RCC 7860 (cell line): Measurements from ENCODE around the gene MYO7A.

Experiments used
- DNase-seq: peaks from one replicate; pipeline ENCODE4 v3.0.0-alpha.2; 2015; ENCODE audit warnings: low spot score
- FAIRE-seq: peaks from 2 replicates; lab custom pipeline; 2012; peaks lifted over from hg19 to GRCh38; lab: Jason Lieb, UNC

Gene MYO7A

DNA sequence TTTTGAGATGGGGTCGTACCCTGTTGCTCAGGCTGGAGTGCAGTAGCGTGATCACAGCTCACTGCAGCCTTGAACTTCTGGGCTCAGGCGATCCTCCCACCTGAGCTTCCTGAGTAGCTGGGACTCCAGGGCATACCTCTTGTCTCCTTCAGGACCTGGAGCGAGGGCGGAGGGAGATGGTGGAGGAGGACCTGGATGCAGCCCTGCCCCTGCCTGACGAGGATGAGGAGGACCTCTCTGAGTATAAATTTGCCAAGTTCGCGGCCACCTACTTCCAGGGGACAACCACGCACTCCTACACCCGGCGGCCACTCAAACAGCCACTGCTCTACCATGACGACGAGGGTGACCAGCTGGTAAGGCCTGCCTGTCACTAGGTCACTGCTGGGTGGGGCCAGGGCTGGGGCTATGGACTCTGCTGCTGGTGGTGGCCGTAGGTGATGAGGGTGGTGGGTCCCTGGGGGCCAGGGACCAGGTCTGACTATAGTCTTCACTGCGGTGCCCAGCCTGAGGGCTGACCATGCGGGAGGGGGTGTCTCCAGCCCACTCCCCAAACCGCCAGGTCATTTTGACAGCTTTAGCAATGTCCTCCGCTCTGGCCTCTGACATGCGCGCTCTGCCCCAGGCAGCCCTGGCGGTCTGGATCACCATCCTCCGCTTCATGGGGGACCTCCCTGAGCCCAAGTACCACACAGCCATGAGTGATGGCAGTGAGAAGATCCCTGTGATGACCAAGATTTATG is 53.9 kb downstream of the MYO7A start:
- DNase-seq = no peak
- FAIRE-seq = no peak

DNA sequence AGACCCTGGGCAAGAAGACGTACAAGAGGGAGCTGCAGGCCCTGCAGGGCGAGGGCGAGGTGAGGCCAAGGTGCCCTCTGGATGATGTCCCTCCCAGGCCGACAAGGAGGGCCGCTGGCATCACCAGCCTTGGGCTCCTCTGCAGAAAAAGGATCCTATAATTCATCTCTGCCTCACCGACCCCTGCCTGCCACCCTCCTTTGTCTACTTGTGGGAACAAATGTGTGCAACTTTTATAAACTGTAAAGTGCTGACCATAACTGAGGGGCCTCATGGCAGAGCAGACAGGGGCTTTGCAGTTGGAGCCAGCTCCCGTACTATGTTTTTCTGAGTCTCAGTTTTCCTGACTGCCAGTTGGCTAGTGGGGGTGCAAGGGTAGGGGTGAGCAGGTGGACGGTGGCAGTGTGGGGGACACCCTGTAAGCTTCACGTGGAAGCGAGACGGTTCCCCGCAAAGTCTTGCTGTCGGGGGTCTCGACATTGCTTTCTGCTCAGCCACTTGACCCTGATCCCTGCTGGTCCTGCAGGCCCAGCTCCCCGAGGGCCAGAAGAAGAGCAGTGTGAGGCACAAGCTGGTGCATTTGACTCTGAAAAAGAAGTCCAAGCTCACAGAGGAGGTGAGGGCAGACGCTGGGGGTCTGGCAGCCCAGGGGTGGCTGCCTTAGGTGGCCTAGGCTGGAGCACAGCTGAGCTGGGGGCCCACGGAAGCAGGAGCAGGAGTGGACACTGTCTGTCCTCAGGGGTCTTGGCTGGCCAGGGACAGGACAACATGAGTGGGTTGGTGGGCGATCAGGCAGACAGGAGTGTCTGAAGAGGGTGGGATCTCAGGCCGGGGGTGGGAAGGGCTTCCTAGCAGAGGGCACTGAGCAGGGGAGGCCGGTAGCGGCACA is 54.7 kb downstream of the MYO7A start:
- DNase-seq (no peak), FAIRE-seq (no peak)

DNA sequence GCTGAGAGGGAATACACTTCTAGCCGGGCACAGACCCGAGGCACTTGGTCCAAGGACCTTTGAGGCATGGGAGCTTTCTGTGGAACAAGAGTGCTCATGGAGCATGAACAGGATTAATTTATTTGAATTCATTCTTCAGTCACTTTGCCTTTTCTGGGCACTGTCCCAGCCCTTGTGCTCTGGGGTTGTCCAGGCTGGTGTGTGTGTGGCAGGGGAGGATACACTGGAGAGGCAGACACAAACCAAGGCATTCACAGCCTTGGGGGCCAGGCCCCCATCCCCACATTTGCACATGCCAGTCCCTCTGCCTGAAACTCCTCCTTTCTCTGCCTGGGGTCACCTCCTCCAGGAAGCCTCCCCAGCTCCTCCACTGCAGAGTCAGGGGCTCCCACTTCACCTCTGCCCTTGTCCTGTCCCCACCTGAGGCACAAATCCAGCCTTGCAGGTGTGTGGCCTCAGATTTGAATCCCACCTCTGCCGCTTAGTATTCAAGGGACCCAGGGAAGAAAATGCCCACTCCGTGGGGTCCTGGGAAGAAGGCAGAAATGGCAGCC is 55.5 kb downstream of the MYO7A start:
- DNase-seq = no peak

DNA sequence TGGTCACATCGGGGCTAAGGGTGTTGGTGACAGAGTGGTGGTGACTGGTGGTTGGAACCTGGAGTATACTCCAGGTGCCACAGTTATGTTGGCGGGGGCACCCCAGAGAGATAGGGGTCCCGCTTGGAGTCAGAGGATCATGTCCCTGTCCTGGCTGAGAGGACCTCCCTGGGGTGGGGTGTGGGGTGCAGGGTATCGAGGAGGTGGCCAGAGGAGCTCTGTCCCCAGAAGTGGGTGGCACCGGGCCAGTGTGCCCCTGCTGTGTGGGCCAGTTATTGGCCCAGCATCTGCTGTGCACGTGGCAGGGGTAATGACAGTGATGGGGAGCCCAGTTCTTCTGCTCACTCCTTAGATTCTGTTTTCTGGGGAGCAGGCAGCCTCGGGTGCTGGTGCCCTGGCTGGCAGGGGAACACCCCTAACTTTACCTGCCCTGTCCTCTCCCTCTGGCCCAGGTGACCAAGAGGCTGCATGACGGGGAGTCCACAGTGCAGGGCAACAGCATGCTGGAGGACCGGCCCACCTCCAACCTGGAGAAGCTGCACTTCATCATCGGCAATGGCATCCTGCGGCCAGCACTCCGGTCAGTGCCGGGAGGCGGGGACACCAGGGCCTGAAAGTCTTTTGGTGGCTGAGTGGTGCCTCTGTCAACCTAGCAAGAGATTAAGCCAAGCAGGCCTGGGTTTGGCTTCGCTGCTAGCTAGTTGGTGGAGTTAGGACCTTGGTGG is 56.3 kb downstream of the MYO7A start:
- no peak for DNase-seq

More for the DNA sequence above, 55.5 kb downstream of the MYO7A start:
- no peak for FAIRE-seq

DNA sequence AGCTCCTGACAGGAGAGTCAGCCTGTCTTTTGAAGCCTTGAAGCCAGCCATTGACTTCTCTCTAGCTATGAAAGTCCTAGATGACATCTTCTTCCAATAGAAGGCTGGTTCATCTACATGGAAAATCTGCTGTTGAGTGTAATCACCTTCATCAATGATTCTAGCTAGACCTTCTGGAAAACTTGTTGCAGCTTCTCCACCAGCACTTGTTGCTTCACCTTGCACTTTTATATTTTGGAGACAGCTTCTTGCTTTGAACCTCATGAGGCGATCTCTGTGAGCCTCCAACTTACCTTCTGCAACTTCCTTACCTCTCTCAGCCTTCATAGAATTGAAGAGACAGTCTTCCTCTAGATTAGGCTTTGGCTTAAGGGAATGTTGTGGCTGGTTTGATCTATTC is 58.3 kb downstream of the MYO7A start:
- FAIRE-seq = no peak
- no peak for DNase-seq

More for the DNA sequence above, 56.3 kb downstream of the MYO7A start:
- no peak for FAIRE-seq

DNA sequence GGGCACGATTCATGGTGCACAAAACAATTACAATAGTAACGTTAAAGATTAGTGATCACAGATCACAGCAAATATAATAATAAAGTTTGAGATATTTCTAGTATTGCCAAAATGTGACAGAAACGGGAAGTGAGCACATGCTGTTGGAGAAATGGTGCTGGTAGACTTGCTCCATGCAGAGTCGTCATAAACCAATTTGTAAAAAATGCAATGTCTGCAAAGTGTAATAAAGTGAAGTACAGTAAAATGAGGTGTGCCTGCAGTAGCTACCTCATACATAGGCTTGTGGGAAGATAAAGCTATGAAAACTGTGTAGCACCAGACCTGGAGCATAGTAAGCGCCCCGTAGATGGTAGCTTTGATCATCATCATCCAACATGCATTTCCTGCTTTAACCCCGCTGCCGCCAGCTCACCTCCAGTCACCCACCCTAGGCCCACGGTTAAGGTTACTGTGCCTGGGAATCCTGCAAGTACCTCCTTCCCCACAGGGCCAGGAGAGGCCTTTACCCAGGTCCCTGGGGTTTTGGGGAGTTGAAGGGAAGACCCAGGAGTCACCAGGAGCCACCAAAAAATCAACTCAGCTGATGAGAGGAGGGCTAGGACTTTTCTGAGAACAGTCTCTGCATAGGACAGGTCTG is 59.2 kb downstream of the MYO7A start:
- no peak for FAIRE-seq

DNA sequence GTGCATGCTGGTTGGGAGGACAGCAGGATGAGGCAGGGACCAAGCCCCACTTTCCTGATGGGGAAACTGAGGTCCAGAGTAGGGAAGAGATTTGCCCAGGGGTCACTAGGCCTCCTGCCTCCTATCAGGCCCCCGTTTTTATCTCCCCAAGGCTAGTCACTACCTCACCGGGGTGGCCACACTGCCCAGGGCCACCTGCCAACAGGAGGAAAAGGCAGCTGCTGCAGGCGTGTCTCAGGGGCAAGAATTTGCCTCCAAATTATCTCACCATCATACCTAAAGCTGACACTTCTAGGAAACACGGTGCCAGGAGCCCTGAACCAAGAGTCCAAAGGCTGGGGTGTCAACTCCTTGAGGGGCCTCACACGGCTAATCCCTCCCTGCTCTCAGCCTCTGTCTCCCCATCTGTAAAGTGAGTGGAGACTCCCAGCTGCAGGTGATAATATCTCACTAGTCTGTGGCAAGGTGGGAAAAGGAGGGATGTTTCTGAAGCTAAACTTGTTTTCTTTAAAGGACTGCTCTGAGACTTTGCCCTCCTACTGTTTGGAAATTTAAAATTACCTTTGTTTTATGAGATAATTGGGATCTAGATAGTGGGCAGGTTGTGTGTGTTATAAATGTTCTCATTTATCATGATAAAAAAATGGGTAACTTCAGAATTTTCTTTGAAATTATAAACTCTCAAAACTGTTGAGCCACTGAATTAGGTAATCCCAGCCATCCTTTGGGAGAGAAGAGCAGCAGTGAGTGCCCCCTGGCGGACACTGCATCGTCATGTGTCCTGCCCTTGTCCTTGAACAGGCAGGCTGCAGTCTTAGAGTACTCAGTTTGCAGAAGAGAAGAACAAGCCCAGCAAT is 60.0 kb downstream of the MYO7A start:
- peak; percentile 28 for DNase-seq

More for the DNA sequence above, 59.2 kb downstream of the MYO7A start:
- DNase-seq = no peak

DNA sequence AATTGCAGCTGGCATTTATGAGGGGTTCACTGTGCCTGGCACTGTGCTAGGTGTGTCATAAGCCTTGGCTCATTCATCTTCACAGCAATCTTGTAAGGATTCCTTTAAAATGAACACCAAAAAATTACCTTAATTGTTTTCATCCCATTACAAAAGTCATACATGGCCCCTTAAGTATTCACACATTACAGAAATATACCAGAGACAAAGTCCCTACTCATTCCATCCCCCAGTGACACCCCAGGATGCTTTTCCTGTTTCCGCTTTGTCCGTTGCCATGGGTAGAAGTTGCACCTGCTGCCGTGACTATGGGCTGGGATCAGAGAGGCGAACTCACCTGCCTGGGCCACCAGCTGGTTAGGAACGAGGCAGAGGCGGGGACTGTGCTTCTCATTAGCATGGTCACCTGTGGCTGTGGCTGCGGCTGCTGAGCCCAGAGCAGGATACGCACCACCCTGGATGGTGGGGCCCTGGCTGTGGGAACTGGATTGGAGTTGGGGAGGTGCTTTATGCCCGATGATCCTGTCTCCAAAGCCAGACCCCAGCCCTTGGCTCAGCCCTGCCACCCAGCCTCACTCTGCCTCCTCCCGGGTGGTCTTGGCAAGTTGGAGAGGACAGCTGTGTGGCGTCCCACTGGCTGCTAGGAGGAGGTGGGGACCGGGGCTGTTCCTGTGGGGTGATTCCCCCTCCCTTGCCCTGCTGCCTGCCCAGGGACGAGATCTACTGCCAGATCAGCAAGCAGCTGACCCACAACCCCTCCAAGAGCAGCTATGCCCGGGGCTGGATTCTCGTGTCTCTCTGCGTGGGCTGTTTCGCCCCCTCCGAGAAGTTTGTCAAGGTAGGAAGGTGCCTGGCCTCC is 60.8 kb downstream of the MYO7A start:
- no peak for DNase-seq

More for the DNA sequence above, 60.0 kb downstream of the MYO7A start:
- FAIRE-seq = no peak

DNA sequence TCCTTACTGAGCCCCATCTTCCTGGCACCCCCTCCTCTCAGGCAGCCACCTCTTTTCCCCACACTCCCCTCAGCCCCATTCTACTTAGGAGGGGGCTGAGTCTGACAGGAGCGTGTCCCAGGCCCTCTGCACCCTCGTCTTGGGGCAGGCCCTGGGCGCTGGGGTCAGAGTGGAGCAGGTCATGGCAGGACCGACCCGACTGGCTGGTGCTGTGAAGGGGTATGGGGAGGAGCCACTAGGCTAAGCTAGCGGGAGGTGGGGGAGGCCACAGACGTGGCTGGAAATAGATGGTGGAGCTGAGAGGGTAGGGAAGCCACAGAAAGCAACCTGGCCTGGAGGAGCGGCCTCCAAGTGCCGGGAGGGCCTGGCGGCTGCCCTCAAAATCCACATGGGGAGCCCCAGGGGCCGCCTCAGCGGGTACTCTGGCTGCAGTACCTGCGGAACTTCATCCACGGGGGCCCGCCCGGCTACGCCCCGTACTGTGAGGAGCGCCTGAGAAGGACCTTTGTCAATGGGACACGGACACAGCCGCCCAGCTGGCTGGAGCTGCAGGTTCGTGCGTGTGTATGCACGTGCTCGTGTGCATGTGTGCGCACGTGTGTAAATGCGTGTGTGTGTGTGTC is 61.7 kb downstream of the MYO7A start:
- DNase-seq (no peak), FAIRE-seq (no peak)

More for the DNA sequence above, 60.8 kb downstream of the MYO7A start:
- no peak for FAIRE-seq

DNA sequence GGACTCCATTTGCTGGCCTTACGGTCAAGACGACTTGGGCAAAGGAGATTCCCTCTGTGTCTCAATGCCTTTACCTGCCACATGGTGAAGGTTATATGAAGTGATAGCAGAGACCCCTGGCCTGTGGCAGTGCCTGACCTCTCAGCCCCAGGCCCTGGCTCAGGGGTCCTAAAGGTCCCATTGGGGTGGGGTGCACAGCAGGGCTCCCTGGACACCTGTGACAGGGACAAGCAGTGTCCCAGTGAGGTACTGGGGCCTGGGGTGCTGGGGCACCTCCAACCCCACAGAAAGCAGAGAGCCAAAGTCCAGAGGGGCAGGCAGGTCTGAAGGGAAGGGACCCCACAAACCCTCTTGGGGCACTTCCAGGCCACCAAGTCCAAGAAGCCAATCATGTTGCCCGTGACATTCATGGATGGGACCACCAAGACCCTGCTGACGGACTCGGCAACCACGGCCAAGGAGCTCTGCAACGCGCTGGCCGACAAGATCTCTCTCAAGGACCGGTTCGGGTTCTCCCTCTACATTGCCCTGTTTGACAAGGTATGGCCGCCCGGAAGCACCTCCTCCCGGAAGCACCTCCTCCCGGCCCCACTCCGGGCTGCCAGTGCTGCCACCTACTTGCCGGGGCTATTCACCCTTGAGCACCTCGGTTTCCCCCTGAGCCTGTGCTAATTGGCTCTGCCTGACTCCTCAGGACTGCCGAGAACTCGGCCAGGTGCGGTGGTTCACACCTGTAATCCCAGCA is 62.5 kb downstream of the MYO7A start:
- DNase-seq = no peak
- no peak for FAIRE-seq

DNA sequence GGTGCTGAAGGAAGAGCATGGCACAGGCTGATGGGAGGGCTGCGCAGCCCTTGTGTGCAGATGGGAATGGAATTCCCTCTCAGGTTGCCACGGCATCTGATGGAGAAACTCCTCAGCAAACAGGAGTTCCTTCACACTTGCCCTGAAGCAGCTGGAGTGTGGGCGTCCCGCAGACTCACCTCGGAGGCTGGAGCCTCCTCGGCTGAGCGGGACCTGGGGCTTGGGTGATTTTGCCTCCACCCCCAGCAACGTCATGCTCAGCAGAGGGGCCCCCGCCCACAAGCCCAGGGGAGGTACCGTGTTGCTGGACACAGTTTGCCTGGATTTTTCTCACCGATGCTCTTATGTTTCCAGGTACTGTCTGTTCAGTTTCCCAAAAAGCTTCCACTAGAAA is 63.4 kb downstream of the MYO7A start:
- DNase-seq = no peak
- no peak for FAIRE-seq

DNA sequence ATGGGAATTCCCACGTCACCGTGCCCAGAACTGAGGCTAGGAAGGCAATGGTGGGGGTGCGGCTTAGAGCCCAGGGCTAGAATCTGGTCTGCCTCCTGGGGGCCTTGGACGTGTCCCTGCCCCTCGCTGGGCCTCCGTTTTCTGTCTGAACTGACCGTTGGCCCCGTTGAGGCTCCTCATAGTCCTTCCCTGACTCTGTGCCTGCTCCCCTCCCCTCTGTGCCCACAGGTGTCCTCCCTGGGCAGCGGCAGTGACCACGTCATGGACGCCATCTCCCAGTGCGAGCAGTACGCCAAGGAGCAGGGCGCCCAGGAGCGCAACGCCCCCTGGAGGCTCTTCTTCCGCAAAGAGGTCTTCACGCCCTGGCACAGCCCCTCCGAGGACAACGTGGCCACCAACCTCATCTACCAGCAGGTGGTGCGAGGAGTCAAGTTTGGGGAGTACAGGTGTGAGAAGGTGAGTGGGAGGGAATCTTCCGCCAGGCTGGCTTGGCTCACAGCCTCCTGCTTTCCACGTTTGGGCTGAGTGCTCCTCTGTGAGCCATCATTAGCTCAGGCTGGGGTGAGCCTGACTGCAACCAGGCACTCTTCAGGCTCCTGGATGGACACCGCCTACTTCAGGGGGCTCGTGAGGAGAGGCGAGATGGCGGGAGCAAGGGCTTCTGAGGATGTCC is 63.9 kb downstream of the MYO7A start:
- FAIRE-seq = no peak

DNA sequence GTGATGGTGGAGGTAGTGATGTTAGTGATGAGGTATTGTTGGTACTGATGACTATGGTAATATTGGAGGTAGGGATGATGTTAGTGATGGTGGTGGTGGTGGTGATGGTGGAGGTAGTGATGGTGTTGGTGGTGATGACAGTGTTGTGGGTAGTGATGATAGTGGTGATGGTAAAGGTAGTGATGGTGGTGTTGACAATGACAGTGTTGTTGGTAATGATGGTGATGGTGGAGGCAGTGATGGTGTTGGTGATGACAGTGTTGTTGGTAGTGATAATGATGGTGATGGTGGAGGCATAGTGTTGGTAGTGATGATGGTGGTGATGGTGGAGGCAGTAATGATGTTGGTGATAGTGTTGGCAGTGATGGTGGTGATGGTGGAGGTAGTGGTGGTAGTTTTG is 65.1 kb downstream of the MYO7A start:
- no peak for FAIRE-seq

More for the DNA sequence above, 63.9 kb downstream of the MYO7A start:
- peak; percentile 4 for DNase-seq

DNA sequence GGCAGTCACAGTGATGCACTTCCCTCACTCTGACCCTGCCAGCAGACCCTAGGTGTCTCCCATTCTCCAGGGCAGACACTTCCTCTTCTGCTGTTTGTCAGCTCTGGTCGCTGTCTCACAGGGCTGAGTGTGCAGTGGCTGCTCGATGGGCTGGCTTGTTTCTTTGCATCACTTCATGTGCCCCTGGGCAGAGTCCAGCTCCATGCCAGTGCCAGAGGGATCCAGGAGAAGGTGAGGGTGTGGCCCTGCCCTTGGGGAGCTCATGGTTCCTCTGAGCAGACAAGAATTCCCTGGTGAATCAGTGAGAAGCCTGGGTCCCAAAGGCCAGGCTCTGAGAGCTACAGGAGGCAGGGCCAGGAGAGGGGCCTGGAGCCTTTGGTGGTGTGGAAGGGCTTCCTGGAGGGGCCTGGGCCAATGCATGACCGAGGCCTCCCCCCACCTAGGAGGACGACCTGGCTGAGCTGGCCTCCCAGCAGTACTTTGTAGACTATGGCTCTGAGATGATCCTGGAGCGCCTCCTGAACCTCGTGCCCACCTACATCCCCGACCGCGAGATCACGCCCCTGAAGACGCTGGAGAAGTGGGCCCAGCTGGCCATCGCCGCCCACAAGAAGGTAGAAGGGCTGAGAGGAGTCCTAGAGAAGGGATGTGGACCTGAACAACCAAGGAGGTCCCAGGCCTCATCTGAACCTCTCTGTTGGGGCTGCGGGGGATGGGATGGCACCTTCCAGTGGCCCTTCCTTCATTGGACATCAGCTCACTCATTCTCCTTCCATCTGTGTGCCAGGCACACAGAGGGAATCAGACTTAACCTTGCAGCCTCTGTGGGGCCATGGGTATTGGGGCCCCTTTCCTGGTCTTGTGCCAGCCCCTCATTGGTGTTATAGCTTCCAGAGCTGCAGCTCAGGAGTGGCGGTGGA is 66.1 kb downstream of the MYO7A start:
- FAIRE-seq (no peak), DNase-seq (no peak)

More for the DNA sequence above, 65.1 kb downstream of the MYO7A start:
- DNase-seq = no peak

DNA sequence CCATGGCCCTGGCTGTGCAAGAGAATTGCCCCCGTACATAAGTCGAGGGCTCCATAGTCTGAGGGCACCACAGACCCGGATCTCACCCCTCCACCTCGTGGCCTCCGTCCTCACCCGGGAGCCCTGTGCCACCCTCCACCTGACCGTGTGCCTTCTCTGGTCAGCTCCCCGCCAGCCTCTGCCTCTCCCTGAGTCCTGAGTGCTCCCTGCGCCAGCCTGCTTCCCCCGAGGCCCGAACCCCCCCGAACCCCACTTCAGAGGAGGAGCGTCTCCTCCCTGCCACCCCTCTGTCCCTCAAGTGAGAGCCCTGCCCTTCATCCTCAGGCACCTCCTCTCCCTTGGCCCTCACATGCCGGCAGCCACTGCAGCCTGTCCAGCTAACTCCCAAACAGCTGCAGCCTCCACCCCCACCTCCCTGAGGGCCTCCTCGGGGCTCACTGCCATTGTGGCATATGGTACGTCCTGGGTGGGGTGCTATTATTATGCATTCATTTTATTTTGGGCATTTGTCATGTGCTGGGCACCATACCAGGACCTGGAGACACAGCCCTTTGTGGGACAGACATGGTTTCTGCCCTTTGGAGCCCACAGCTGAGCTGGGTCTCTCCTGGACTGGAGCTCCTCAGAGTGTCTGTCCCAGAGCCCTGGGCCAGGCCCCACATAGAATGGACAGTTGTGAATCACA is 67.2 kb downstream of the MYO7A start:
- DNase-seq (no peak), FAIRE-seq (no peak)
